ENCODE results near the gene ACTN2.

DNA sequence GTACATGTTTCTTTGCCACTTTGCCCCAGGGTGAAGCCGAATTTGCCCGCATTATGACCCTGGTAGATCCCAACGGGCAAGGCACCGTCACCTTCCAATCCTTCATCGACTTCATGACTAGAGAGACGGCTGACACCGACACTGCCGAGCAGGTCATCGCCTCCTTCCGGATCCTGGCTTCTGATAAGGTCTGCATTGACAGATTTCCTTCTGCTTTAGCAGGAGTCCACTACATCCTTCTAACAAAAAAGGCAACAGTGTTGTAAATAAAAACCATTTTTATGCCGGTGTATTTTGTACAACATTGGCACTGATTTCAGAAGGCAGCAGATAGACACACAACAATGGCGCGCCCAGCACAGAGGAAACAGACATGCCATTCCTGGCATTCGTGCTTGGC is 74.7 kb downstream of the ACTN2 start:
- TF ChIP-seq, protein P1, sequence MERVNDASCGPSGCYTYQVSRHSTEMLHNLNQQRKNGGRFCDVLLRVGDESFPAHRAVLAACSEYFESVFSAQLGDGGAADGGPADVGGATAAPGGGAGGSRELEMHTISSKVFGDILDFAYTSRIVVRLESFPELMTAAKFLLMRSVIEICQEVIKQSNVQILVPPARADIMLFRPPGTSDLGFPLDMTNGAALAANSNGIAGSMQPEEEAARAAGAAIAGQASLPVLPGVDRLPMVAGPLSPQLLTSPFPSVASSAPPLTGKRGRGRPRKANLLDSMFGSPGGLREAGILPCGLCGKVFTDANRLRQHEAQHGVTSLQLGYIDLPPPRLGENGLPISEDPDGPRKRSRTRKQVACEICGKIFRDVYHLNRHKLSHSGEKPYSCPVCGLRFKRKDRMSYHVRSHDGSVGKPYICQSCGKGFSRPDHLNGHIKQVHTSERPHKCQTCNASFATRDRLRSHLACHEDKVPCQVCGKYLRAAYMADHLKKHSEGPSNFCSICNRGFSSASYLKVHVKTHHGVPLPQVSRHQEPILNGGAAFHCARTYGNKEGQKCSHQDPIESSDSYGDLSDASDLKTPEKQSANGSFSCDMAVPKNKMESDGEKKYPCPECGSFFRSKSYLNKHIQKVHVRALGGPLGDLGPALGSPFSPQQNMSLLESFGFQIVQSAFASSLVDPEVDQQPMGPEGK (CRISPR knock-in tag; IDR thresholded peaks at IDR 0.05; ENCODE audit: borderline replicate concordance): no peak
- TF ChIP-seq ZFP30 (CRISPR knock-in tag; IDR thresholded peaks at IDR 0.05): no peak
- no peak for TF ChIP-seq TOX (CRISPR knock-in tag; IDR thresholded peaks at IDR 0.05; ENCODE audit: borderline replicate concordance)
- TF ChIP-seq BACH2 (CRISPR knock-in tag; IDR thresholded peaks at IDR 0.05; ENCODE audit: borderline replicate concordance): no peak
- no peak for TF ChIP-seq POU6F1 (CRISPR knock-in tag; IDR thresholded peaks at IDR 0.05; ENCODE audit: borderline replicate concordance, low read depth)
- no peak for TF ChIP-seq ZNF8 (CRISPR knock-in tag; IDR thresholded peaks at IDR 0.05)
- no peak for TF ChIP-seq ZNF70 (CRISPR knock-in tag; IDR thresholded peaks at IDR 0.05)
- TF ChIP-seq ZNF565 (CRISPR knock-in tag; conservative IDR thresholded peaks at IDR 0.05; ENCODE audit: low read depth): no peak
- TF ChIP-seq ARNTL (CRISPR knock-in tag; IDR thresholded peaks at IDR 0.05; ENCODE audit: borderline replicate concordance, low read depth): no peak
- TF ChIP-seq ISL1 (CRISPR knock-in tag; IDR thresholded peaks at IDR 0.05): no peak
- no peak for TF ChIP-seq PPARA (CRISPR knock-in tag; IDR thresholded peaks at IDR 0.05; ENCODE audit: borderline replicate concordance)
